CD8-positive, alpha-beta memory T cell (primary cell): ENCODE measurements around the gene CORO7. TPM values are rescaled to one million over a fixed set of nuclear protein-coding genes. Genes with fewer than 3 reads are reported as not detected.
"Not testable (repeated sequence)": the region's sequence is repeated elsewhere in the genome, so short reads cannot be mapped to it uniquely, and the experiment has no call there.

Source experiments
- CTCF ChIA-PET: fragments of 350-600 bp; sonication (Branson Sonifier 250); formaldehyde crosslinking; loops from one replicate; lab custom pipeline; 2021; ENCODE audit warnings: antibody characterized with exemption; lab: Charles Lee
- POLR2A ChIA-PET: fragments of 350-600 bp; sonication (Branson Sonifier 250); formaldehyde crosslinking; loops from one replicate; lab custom pipeline; 2021; ENCODE audit warnings: antibody characterized with exemption; lab: Charles Lee
- DNase-seq, 5 donors: peaks; one replicate each; pipeline versions ENCODE4 v3.0.0 to v3.0.0-alpha.2; 2020 to 2022; ENCODE audit warnings: mixed read lengths in 1 of 5
- H3K27ac ChIP-seq: one replicate; pipeline ENCODE4 v1.7.0; 2013; ENCODE audit warnings: low read depth, mild to moderate bottlenecking, low read length, moderate library complexity
- H3K27me3 ChIP-seq: 2 replicates; pipeline ENCODE4 v1.7.0; 2013; ENCODE audit warnings: low read length, mild to moderate bottlenecking; ENCODE audit not compliant: insufficient read depth, poor library complexity, severe bottlenecking
- H3K36me3 ChIP-seq: 2 replicates; pipeline ENCODE4 v1.7.0; 2013; ENCODE audit warnings: mild to moderate bottlenecking, low read length, moderate library complexity; ENCODE audit not compliant: insufficient read depth
- H3K4me1 ChIP-seq: 2 replicates; pipeline ENCODE4 v1.7.0; 2013; ENCODE audit warnings: mild to moderate bottlenecking, low read length, moderate library complexity; ENCODE audit not compliant: insufficient read depth
- H3K4me3 ChIP-seq: 2 replicates; pipeline ENCODE4 v1.7.0; 2013; ENCODE audit warnings: mild to moderate bottlenecking, low read length
- H3K9me3 ChIP-seq: 2 replicates; pipeline ENCODE4 v1.7.0; 2013; ENCODE audit warnings: mild to moderate bottlenecking, low read length
- H3K27ac Mint-ChIP-seq, 8 donors: one replicate each; pipeline ENCODE4 v1.8.0; 2020 to 2021; ENCODE audit warnings: mixed read lengths in 8 of 8, mild to moderate bottlenecking in 6 of 8, inconsistent platforms in 3 of 8, moderate library complexity in 3 of 8
- H3K27me3 Mint-ChIP-seq, 2 donors: one replicate each; pipeline ENCODE4 v1.8.0; 2020 to 2021; ENCODE audit warnings: mixed read lengths in 2 of 2, mild to moderate bottlenecking in 1 of 2, moderate library complexity in 1 of 2
- H3K36me3 Mint-ChIP-seq, 3 donors: one replicate each; pipeline ENCODE4 v1.8.0; 2020 to 2021; ENCODE audit warnings: mixed read lengths in 3 of 3, inconsistent platforms in 1 of 3, mild to moderate bottlenecking in 1 of 3
- H3K4me1 Mint-ChIP-seq, 3 donors: one replicate each; pipeline ENCODE4 v1.8.0; 2020 to 2021; ENCODE audit warnings: mixed read lengths in 3 of 3, inconsistent platforms in 1 of 3, mild to moderate bottlenecking in 1 of 3
- H3K4me3 Mint-ChIP-seq, 7 donors: one replicate each; pipeline ENCODE4 v1.8.0; 2020 to 2021; ENCODE audit warnings: mixed read lengths in 7 of 7, mild to moderate bottlenecking in 6 of 7, moderate library complexity in 4 of 7, inconsistent platforms in 2 of 7
- H3K9me3 Mint-ChIP-seq, 5 donors: one replicate each; pipeline ENCODE4 v1.8.0; 2020 to 2022; ENCODE audit warnings: mixed read lengths in 5 of 5, mild to moderate bottlenecking in 3 of 5, moderate library complexity in 2 of 5, inconsistent platforms in 1 of 5
- polyA plus RNA-seq: library from polyadenylated mRNA; unstranded; fragments of 300-500 nt; fragmentation: Illumina TruSeq; gene quantifications from one replicate; pipeline ENCODE4 v1.2.3, GENCODE V29; 2021
- total RNA-seq, 2 experiments: library from RNA; stranded (reverse); gene quantifications; one replicate each; pipeline ENCODE4 v1.2.3, GENCODE V29; 2021

CORO7 gene
- total and polyA plus RNA-seq, 3 experiments from 2014 or later: 92.0 to 129 (median 96.3) TPM

GRCh38 chr16:4344983-4345835 lies 71.2 kb downstream of the CORO7 start:
- ChIA-PET POLR2A (no interaction called here), CTCF (no interaction called here)
- Mint-ChIP-seq H3K4me3 (no peak overlapping the region), H3K9me3 (no peaks in the 10 kb centered on the region), H3K4me1 (peaks cover 14 to 44% (median 20%) of the 10 kb centered on the region in 3 donors), H3K27ac (peak overlapping the region in 7 of 8 donors; percentile 47 to 93 (median 59)), H3K27me3 (no peaks in the 10 kb centered on the region), H3K36me3 (peaks cover 0 to 17% (median 0%) of the 10 kb centered on the region in 3 donors)
- H3K9me3 ChIP-seq: no peaks in the 10 kb centered on the region
- no peak overlapping the region for H3K27ac ChIP-seq
- no peaks in the 10 kb centered on the region for H3K36me3 ChIP-seq
- DNase-seq: no peak
- no peak overlapping the region for H3K4me3 ChIP-seq
- no peaks in the 10 kb centered on the region for H3K27me3 ChIP-seq
- peaks cover 9% of the 10 kb centered on the region for H3K4me1 ChIP-seq

GRCh38 chr16:4344300-4344982 lies 72.0 kb downstream of the CORO7 start:
- H3K27me3 ChIP-seq, H3K4me1 ChIP-seq, POLR2A ChIA-PET, H3K4me3 Mint-ChIP-seq, H3K36me3 ChIP-seq, H3K9me3 Mint-ChIP-seq, CTCF ChIA-PET, DNase-seq, H3K4me3 ChIP-seq, H3K27ac ChIP-seq, H3K9me3 ChIP-seq, H3K27me3 Mint-ChIP-seq: not testable (repeated sequence)
- H3K4me1 Mint-ChIP-seq: peaks cover 14 to 40% (median 20%) of the 10 kb centered on the region in 3 donors
- peak overlapping the region in 4 of 8 donors; percentile 56 to 93 (median 68) for H3K27ac Mint-ChIP-seq
- peaks cover 0 to 23% (median 0%) of the 10 kb centered on the region in 3 donors for H3K36me3 Mint-ChIP-seq

GRCh38 chr16:4342866-4343744 lies 73.3 kb downstream of the CORO7 start:
- Histone ChIP-seq H3K27ac (no peak overlapping the region), H3K27me3 (no peaks in the 10 kb centered on the region), H3K9me3 (no peaks in the 10 kb centered on the region), H3K4me3 (no peak overlapping the region), H3K4me1 (no peaks in the 10 kb centered on the region), H3K36me3 (no peaks in the 10 kb centered on the region)
- no peaks in the 10 kb centered on the region for H3K27me3 Mint-ChIP-seq
- H3K4me3 Mint-ChIP-seq: no peak overlapping the region
- no peaks in the 10 kb centered on the region for H3K9me3 Mint-ChIP-seq
- peaks cover 0 to 24% (median 0%) of the 10 kb centered on the region in 3 donors for H3K36me3 Mint-ChIP-seq
- ChIA-PET POLR2A (no interaction called here), CTCF (no interaction called here)
- peak overlapping the region in 7 of 8 donors; percentile 24 to 89 (median 46) for H3K27ac Mint-ChIP-seq
- peaks cover 10 to 35% (median 16%) of the 10 kb centered on the region in 3 donors for H3K4me1 Mint-ChIP-seq
- no peak for DNase-seq

GRCh38 chr16:4341250-4341649 lies 75.1 kb downstream of the CORO7 start:
- POLR2A ChIA-PET: no interaction called here
- no peaks in the 10 kb centered on the region for H3K9me3 Mint-ChIP-seq
- H3K4me3 Mint-ChIP-seq: no peak overlapping the region
- no peaks in the 10 kb centered on the region for H3K4me1 ChIP-seq
- H3K27me3 ChIP-seq: no peaks in the 10 kb centered on the region
- H3K27me3 Mint-ChIP-seq: no peaks in the 10 kb centered on the region
- no peak for DNase-seq
- H3K36me3 ChIP-seq: no peaks in the 10 kb centered on the region
- H3K27ac ChIP-seq: no peak overlapping the region
- H3K27ac Mint-ChIP-seq: peak overlapping the region in 1 of 8 donors; percentile 27
- peaks cover 0 to 19% (median 0%) of the 10 kb centered on the region in 3 donors for H3K36me3 Mint-ChIP-seq
- no peak overlapping the region for H3K4me3 ChIP-seq
- H3K9me3 ChIP-seq: no peaks in the 10 kb centered on the region
- H3K4me1 Mint-ChIP-seq: peaks cover 4 to 21% (median 9%) of the 10 kb centered on the region in 3 donors
- CTCF ChIA-PET: interaction anchor here (1.0 to 2.3 kb wide), 4 partner anchors 9 to 87 kb away, joined by 3 to 7 read pairs (median 5); partner anchors contain the start of gene PAM16

GRCh38 chr16:4340443-4340842 lies 76.0 kb downstream of the CORO7 start:
- Mint-ChIP-seq H3K4me1 (peaks cover 4 to 13% (median 5%) of the 10 kb centered on the region in 3 donors), H3K9me3 (no peaks in the 10 kb centered on the region), H3K27ac (no peak overlapping the region), H3K4me3 (no peak overlapping the region), H3K27me3 (no peaks in the 10 kb centered on the region), H3K36me3 (peaks cover 0 to 19% (median 0%) of the 10 kb centered on the region in 3 donors)
- Histone ChIP-seq H3K36me3 (no peaks in the 10 kb centered on the region), H3K4me3 (no peak overlapping the region), H3K27ac (no peak overlapping the region), H3K27me3 (no peaks in the 10 kb centered on the region), H3K9me3 (no peaks in the 10 kb centered on the region), H3K4me1 (no peaks in the 10 kb centered on the region)
- CTCF ChIA-PET: interaction anchor here (1.0 to 2.3 kb wide), 6 partner anchors 10 to 357 kb away, joined by 3 to 7 read pairs (median 4); no protein-coding TSS in a partner anchor
- POLR2A ChIA-PET: no interaction called here
- DNase-seq: no peak

- Histone ChIP-seq H3K27me3 (no peaks in the 10 kb centered on the region), H3K4me1 (no peaks in the 10 kb centered on the region), H3K27ac (no peak overlapping the region), H3K4me3 (no peak overlapping the region), H3K36me3 (no peaks in the 10 kb centered on the region), H3K9me3 (no peaks in the 10 kb centered on the region)
- no peak for DNase-seq
- POLR2A ChIA-PET: no interaction called here
- CTCF ChIA-PET: interaction anchor here (1.0 to 2.3 kb wide), 4 partner anchors 11 to 357 kb away, joined by 3 to 7 read pairs (median 4); no protein-coding TSS in a partner anchor
- Mint-ChIP-seq H3K27ac (no peak overlapping the region), H3K36me3 (peaks cover 0 to 19% (median 0%) of the 10 kb centered on the region in 3 donors), H3K9me3 (no peaks in the 10 kb centered on the region), H3K27me3 (no peaks in the 10 kb centered on the region), H3K4me1 (peaks cover 2 to 8% (median 4%) of the 10 kb centered on the region in 3 donors), H3K4me3 (no peak overlapping the region)
Observed at GRCh38 chr16:4339909-4340308, 76.5 kb downstream of the CORO7 start.

- CTCF ChIA-PET: interaction anchor here (1.6 kb wide), 2 partner anchors 11 to 356 kb away, joined by 3 to 5 read pairs; no protein-coding TSS in a partner anchor
- H3K27me3 ChIP-seq: no peaks in the 10 kb centered on the region
- no peaks in the 10 kb centered on the region for H3K9me3 Mint-ChIP-seq
- no peak for DNase-seq
- no peaks in the 10 kb centered on the region for H3K4me1 ChIP-seq
- peaks cover 0 to 5% (median 2%) of the 10 kb centered on the region in 3 donors for H3K4me1 Mint-ChIP-seq
- H3K36me3 ChIP-seq: no peaks in the 10 kb centered on the region
- H3K4me3 ChIP-seq: no peak overlapping the region
- H3K4me3 Mint-ChIP-seq: no peak overlapping the region
- no peak overlapping the region for H3K27ac Mint-ChIP-seq
- H3K27ac ChIP-seq: no peak overlapping the region
- POLR2A ChIA-PET: no interaction called here
- H3K9me3 ChIP-seq: no peaks in the 10 kb centered on the region
- H3K36me3 Mint-ChIP-seq: peaks cover 0 to 19% (median 0%) of the 10 kb centered on the region in 3 donors
- H3K27me3 Mint-ChIP-seq: no peaks in the 10 kb centered on the region
Observed at GRCh38 chr16:4339455-4339854, 76.9 kb downstream of the CORO7 start.
